ENCODE results near the gene CEP350. TPM values are rescaled to one million over a fixed set of nuclear protein-coding genes. Genes with fewer than 3 reads are reported as not detected.

CEP350 gene
- total and polyA plus RNA-seq, 2 of the 13 experiments (the other 11 are each of a cell fraction or from before 2014, with no cell fraction given) = 7.6 to 35.9 TPM

DNA sequence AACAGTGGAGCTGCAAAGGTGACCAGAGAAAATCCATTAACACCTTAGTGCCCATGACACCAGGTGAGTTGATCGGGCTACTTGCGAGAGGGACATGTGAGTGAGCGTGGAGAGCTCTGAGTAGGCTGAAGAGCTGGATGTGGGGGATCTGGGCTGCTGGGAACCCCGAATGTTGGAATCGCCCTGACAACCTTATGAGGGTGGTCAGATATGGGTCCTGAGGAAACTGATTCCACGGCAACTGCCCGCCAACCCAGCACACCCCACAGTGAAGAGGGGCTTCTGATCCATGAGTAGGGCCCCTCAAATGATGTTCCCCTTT is 199.4 kb downstream of the CEP350 start:
- intact Hi-C loops (cut with micrococcal nuclease; ENCODE audit: unreplicated experiment) (loop anchor here (10.0 kb wide), 1 partner anchor 199 kb away; the partner anchor contains the start of gene CEP350), in situ Hi-C loops (cut with HindIII; ENCODE audit: extremely low pct_ligation_motif_present, low pct_unique_long_range_greater_than_20kb) (no loop called here)
- Histone ChIP-seq H3K4me1 (ENCODE audit: insufficient read depth, low read length) (peaks cover 56% of the 10 kb centered on the region), H3K79me2 (ENCODE audit: insufficient read depth, low read length) (no peaks in the 10 kb centered on the region), H3K4me2 (ENCODE audit: low read depth, low read length) (peak overlapping the region; percentile 98), H3K4me3 (replicated peaks in 1 of 3; ENCODE audit: insufficient read depth in 1 of 3, low read depth in 2 of 3, low read length in 3 of 3) (peak overlapping the region; percentile 65 to 88 (median 69)), H2AFZ (ENCODE audit: low read length) (peak overlapping the region; percentile 73), H3K36me3 (replicated peaks in 1 of 2; ENCODE audit: control insufficient read depth in 1 of 2, insufficient read depth in 2 of 2, low read length in 2 of 2) (no peaks in the 10 kb centered on the region), H4K20me1 (ENCODE audit: insufficient read depth, low read length) (no peaks in the 10 kb centered on the region; the same call in 1 of the 2 replicates), H3K9me3 (ENCODE audit: low read length) (no peaks in the 10 kb centered on the region), H3K27me3 (ENCODE audit: control insufficient read depth in 1 of 2, insufficient read depth in 2 of 2, low read length in 2 of 2) (peaks cover 0 to 59% of the 10 kb centered on the region in 2 experiments; a peak in 4 of 5 replicates), H3K9ac (ENCODE audit: insufficient read depth, low read depth, low read length) (peak overlapping the region; percentile 75), H3K27ac (ENCODE audit: extremely low read length, insufficient read depth, low read length) (no peak overlapping the region)
- CTCF ChIA-PET (ENCODE audit: low intra/inter-chr PET ratio, low total read pairs) = no interaction called here
- FAIRE-seq (no peak), ATAC-seq (no peak), DNase-seq (ENCODE audit: low spot score) (no peak)
- POLR2A ChIA-PET = interaction anchor here (0.6 to 1.7 kb wide), 2 partner anchors 15 to 885 kb away, joined by 3 to 6 read pairs; no protein-coding TSS in a partner anchor
- TSS peak; percentile 84 for BruUV-seq (replicated peaks)
- 7% methylated on average over 5 of the region's 7 CpGs for WGBS (ENCODE audit: low lambda C conversion rate)
- TF ChIP-seq HDAC2 (CRISPR knock-in tag; IDR thresholded peaks at IDR 0.05) = no peak
- TF ChIP-seq, protein P1, sequence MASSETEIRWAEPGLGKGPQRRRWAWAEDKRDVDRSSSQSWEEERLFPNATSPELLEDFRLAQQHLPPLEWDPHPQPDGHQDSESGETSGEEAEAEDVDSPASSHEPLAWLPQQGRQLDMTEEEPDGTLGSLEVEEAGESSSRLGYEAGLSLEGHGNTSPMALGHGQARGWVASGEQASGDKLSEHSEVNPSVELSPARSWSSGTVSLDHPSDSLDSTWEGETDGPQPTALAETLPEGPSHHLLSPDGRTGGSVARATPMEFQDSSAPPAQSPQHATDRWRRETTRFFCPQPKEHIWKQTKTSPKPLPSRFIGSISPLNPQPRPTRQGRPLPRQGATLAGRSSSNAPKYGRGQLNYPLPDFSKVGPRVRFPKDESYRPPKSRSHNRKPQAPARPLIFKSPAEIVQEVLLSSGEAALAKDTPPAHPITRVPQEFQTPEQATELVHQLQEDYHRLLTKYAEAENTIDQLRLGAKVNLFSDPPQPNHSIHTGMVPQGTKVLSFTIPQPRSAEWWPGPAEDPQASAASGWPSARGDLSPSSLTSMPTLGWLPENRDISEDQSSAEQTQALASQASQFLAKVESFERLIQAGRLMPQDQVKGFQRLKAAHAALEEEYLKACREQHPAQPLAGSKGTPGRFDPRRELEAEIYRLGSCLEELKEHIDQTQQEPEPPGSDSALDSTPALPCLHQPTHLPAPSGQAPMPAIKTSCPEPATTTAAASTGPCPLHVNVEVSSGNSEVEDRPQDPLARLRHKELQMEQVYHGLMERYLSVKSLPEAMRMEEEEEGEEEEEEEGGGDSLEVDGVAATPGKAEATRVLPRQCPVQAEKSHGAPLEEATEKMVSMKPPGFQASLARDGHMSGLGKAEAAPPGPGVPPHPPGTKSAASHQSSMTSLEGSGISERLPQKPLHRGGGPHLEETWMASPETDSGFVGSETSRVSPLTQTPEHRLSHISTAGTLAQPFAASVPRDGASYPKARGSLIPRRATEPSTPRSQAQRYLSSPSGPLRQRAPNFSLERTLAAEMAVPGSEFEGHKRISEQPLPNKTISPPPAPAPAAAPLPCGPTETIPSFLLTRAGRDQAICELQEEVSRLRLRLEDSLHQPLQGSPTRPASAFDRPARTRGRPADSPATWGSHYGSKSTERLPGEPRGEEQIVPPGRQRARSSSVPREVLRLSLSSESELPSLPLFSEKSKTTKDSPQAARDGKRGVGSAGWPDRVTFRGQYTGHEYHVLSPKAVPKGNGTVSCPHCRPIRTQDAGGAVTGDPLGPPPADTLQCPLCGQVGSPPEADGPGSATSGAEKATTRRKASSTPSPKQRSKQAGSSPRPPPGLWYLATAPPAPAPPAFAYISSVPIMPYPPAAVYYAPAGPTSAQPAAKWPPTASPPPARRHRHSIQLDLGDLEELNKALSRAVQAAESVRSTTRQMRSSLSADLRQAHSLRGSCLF (CRISPR knock-in tag; IDR thresholded peaks at IDR 0.05; ENCODE audit: borderline replicate concordance) = no peak
- no peak for TF ChIP-seq ZFP1 (CRISPR knock-in tag; IDR thresholded peaks at IDR 0.05)
- TF ChIP-seq, protein P2, sequence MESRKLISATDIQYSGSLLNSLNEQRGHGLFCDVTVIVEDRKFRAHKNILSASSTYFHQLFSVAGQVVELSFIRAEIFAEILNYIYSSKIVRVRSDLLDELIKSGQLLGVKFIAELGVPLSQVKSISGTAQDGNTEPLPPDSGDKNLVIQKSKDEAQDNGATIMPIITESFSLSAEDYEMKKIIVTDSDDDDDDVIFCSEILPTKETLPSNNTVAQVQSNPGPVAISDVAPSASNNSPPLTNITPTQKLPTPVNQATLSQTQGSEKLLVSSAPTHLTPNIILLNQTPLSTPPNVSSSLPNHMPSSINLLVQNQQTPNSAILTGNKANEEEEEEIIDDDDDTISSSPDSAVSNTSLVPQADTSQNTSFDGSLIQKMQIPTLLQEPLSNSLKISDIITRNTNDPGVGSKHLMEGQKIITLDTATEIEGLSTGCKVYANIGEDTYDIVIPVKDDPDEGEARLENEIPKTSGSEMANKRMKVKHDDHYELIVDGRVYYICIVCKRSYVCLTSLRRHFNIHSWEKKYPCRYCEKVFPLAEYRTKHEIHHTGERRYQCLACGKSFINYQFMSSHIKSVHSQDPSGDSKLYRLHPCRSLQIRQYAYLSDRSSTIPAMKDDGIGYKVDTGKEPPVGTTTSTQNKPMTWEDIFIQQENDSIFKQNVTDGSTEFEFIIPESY (CRISPR knock-in tag; IDR thresholded peaks at IDR 0.05) = no peak
- 0 out of 2 replicates have a peak, but pooled peaks have one; percentile 31 for TF ChIP-seq MAF1 (CRISPR knock-in tag; IDR thresholded peaks at IDR 0.05; ENCODE audit: borderline replicate concordance)
- no peak for TF ChIP-seq ZBTB26 (CRISPR knock-in tag; IDR thresholded peaks at IDR 0.05; ENCODE audit: borderline replicate concordance)
- no peak for TF ChIP-seq ZNF660 (CRISPR knock-in tag; IDR thresholded peaks at IDR 0.05; ENCODE audit: borderline replicate concordance, low read depth)
- TF ChIP-seq HNRNPUL1 (IDR thresholded peaks at IDR 0.05; ENCODE audit: low read depth, low read length) = no peak
- no peak for TF ChIP-seq PBX3 (CRISPR knock-in tag; IDR thresholded peaks at IDR 0.05; ENCODE audit: borderline replicate concordance)
- no peak for TF ChIP-seq BRF2 (CRISPR knock-in tag; IDR thresholded peaks at IDR 0.05)
- TF ChIP-seq ELF3 (CRISPR knock-in tag; IDR thresholded peaks at IDR 0.05) = no peak
- TF ChIP-seq U2AF1 (optimal IDR thresholded peaks at IDR 0.05; ENCODE audit: low read depth, low read length) = no peak
- no peak for TF ChIP-seq ZNF605 (CRISPR knock-in tag; IDR thresholded peaks at IDR 0.05)
